Daoy (cell line): Measurements from ENCODE around the gene TSC22D3. TPM values are rescaled to one million over a fixed set of nuclear protein-coding genes. Genes with fewer than 3 reads are reported as not detected.
"Not testable (repeated sequence)": the region's sequence is repeated elsewhere in the genome, so short reads cannot be mapped to it uniquely, and the experiment has no call there.

ENCODE experiments used
- DNase-seq: peaks from one replicate; pipeline ENCODE4 v3.0.0-alpha.2; 2015; ENCODE audit warnings: low read depth
- total RNA-seq: library from RNA; depleted of rRNA; stranded (reverse); fragments of >200 nt; shearing (Covaris generic); gene quantifications from 2 replicates; pipeline ENCODE4 v1.2.3, GENCODE V29; 2014; rRNA removed

Gene TSC22D3
- total RNA-seq, result 14.0 and 33.1 TPM in 2 replicates

- DNase-seq, result peak; percentile 82
These were observed at the start of gene TSC22D3 for GRCh38 chrX:107775734-107776511. Gene TSC22D3 (minus strand): TSS chrX:107775787. CDS start chrX:107775419, 368 bp downstream.

GRCh38 chrX:107823456-107823855 lies 47.9 kb upstream of the TSC22D3 start:
- peak; percentile 10 for DNase-seq

GRCh38 chrX:107823042-107823441 lies 47.5 kb upstream of the TSC22D3 start:
- DNase-seq, result no peak

GRCh38 chrX:107818900-107819521 lies 43.4 kb upstream of the TSC22D3 start:
- DNase-seq, result no peak

- DNase-seq, result not testable (repeated sequence)
These were observed 34.5 kb upstream of the TSC22D3 start for GRCh38 chrX:107810053-107810452.

- DNase-seq, result no peak
These were observed 29.6 kb upstream of the TSC22D3 start for GRCh38 chrX:107805179-107805578.

- DNase-seq, result no peak
These were observed 28.8 kb upstream of the TSC22D3 start for GRCh38 chrX:107804427-107804826.

- DNase-seq, result no peak
These were observed 12.2 kb upstream of the TSC22D3 start for GRCh38 chrX:107787827-107788226.

- no peak for DNase-seq
These were observed 4.9 kb upstream of the TSC22D3 start for GRCh38 chrX:107780525-107780924.

- DNase-seq, result no peak
These were observed 1.9 kb upstream of the TSC22D3 start, which contains the start of gene NCBP2L for GRCh38 chrX:107777536-107777832. Gene NCBP2L (plus strand): TSS chrX:107777733. CDS start chrX:107794221, 16,488 bp downstream.

- DNase-seq, result peak; percentile 69
These were observed 1.3 kb upstream of the TSC22D3 start for GRCh38 chrX:107776649-107777535.

GRCh38 chrX:107775000-107775733 lies 420 bp downstream of the TSC22D3 start:
- DNase-seq, result no peak

- DNase-seq, result no peak
These were observed 1.6 kb downstream of the TSC22D3 start for GRCh38 chrX:107773906-107774435.

GRCh38 chrX:107773206-107773605 lies 2.4 kb downstream of the TSC22D3 start:
- no peak for DNase-seq

- DNase-seq, result no peak
These were observed 5.8 kb downstream of the TSC22D3 start for GRCh38 chrX:107769581-107770317.

- DNase-seq, result no peak
These were observed 7.5 kb downstream of the TSC22D3 start for GRCh38 chrX:107768051-107768450.

GRCh38 chrX:107766470-107767150 lies 9.0 kb downstream of the TSC22D3 start:
- peak; percentile 52 for DNase-seq

- no peak for DNase-seq
These were observed 10.6 kb downstream of the TSC22D3 start for GRCh38 chrX:107764845-107765608.

- DNase-seq, result no peak
These were observed 11.9 kb downstream of the TSC22D3 start for GRCh38 chrX:107763647-107764046.
